ENCODE data around the gene FOXD3.

The FOXD3 gene

DNA sequence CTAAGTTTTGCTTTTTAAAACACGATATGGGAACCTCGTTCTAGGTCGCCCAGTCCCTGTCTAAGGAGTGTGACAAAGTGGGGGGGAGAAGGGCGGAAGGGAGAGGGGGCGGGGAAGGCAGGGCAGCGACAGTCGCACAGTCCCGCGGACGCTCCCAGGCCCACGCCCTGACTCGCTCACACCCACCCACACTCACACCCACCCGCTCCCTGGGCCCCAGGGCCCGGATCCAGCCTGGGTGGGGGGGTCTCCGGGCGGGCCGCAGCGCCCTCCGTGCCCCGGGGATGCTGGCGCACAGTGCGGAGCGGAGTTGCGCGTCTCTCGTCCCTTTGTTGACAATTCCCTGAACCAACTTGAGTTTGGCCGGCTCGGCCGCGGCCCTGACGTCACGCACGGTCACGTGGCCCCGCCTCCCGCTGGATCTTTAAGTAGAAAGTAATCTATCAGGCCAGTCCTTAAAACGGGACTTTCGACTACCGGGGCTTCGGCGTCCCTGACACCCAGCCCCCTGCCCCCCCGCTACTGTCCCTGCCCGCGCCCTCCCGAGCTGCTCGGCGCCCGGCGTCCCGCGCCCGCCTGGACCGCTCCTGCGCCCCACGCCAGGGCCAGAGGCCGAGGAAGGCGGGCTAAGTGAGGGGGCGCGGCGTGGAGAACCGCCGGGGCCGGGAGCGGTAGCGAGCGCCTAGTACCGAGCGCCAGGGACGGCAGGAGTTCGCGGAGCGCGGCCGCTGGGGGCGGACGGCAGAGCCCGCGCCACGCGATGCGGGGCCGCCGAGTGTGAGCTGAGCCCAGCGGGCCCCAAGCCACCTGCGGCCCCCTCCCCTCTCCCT is at the start of gene FOXD3:
TSS of gene FOXD3 (plus strand) at position 454 of the 830 bp plus-strand sequence. CDS start 492 bp downstream, outside the sequence.
- ChIA-PET CTCF (no interaction called here), POLR2A (ENCODE audit: low non-redundant PET) (no interaction called here)
- TF ChIP-seq, protein P1, sequence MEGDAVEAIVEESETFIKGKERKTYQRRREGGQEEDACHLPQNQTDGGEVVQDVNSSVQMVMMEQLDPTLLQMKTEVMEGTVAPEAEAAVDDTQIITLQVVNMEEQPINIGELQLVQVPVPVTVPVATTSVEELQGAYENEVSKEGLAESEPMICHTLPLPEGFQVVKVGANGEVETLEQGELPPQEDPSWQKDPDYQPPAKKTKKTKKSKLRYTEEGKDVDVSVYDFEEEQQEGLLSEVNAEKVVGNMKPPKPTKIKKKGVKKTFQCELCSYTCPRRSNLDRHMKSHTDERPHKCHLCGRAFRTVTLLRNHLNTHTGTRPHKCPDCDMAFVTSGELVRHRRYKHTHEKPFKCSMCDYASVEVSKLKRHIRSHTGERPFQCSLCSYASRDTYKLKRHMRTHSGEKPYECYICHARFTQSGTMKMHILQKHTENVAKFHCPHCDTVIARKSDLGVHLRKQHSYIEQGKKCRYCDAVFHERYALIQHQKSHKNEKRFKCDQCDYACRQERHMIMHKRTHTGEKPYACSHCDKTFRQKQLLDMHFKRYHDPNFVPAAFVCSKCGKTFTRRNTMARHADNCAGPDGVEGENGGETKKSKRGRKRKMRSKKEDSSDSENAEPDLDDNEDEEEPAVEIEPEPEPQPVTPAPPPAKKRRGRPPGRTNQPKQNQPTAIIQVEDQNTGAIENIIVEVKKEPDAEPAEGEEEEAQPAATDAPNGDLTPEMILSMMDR (conservative IDR thresholded peaks at IDR 0.05; ENCODE audit: low read depth), result no peak
- H3K27ac ChIP-seq, result no peak within 1 kb of the TSS
- DNase-seq (ENCODE audit: low spot score), result peak; percentile 41

DNA sequence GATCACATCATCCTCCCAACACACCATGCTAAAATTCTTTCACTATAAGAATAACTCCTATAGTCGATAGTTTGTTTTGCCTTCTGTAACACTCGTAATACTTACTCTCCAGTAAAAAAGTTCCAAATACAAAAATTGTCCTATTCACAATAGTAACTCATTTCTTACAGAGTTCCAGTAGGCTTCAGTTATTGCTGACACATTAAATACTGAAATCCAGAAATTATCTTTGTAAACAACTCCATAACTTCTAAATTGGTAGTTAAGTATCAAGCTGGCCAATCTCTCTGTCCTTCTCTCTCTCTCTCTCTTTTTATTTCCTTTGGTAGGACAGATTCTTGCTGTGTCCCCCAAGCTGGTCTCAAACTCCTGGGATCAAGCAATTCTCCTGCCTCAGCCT is 49.6 kb upstream of the FOXD3 start:
- TF ChIP-seq, protein P1 (conservative IDR thresholded peaks at IDR 0.05; ENCODE audit: low read depth), result no peak
- ChIA-PET CTCF (interaction anchor here (0.6 kb wide), 1 partner anchor 1248 kb away, joined by 5 read pairs; no protein-coding TSS in a partner anchor), POLR2A (ENCODE audit: low non-redundant PET) (no interaction called here)
- no peak for DNase-seq (ENCODE audit: low spot score)
- H3K27ac ChIP-seq, result no peak overlapping the region

DNA sequence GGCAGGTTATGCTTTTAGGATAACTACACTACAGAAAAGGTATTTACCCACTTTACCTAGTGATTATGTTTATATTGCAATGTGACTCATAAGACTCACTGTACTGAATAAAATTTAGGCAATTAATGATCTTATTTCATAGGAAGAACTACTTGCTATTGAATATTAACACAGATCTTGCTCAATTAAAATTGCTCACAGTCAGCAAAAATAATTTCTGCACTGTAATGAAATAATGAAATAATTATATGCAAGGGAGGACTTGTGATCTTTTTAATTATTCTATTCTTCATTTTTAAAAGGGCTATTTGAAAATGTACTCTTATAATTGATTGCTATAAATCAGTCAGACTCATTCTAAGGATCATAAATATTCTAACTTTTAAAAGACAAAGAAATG is 48.0 kb upstream of the FOXD3 start:
- TF ChIP-seq, protein P1 (conservative IDR thresholded peaks at IDR 0.05; ENCODE audit: low read depth), result no peak
- CTCF ChIA-PET, result no interaction called here

DNA sequence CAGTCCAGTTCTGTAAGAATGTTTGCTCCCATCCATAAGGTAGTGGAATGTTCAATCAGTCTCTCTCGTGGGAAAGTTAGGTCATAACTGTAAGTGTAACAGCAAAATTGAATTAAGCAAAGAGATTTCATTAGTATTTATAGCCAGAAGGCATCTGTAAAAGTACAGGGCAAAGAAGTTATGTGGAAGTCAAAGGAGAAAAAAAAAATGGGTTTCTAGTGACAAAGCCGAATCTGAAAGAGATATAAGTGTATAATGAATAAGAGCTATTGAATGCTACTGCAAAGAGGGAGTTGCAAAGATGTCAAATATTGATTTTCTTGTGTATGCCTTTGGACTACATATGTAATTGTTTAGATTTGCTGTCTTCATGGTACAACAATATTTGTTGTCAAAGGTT is 47.4 kb upstream of the FOXD3 start:
- no peak overlapping the region for H3K27ac ChIP-seq
- TF ChIP-seq, protein P1 (conservative IDR thresholded peaks at IDR 0.05; ENCODE audit: low read depth), result no peak
- ChIA-PET CTCF (no interaction called here), POLR2A (ENCODE audit: low non-redundant PET) (no interaction called here)
- no peak for DNase-seq (ENCODE audit: low spot score)

More for the DNA sequence above, 48.0 kb upstream of the FOXD3 start:
- POLR2A ChIA-PET (ENCODE audit: low non-redundant PET), result no interaction called here
- DNase-seq (ENCODE audit: low spot score), result no peak
- H3K27ac ChIP-seq, result no peak overlapping the region

DNA sequence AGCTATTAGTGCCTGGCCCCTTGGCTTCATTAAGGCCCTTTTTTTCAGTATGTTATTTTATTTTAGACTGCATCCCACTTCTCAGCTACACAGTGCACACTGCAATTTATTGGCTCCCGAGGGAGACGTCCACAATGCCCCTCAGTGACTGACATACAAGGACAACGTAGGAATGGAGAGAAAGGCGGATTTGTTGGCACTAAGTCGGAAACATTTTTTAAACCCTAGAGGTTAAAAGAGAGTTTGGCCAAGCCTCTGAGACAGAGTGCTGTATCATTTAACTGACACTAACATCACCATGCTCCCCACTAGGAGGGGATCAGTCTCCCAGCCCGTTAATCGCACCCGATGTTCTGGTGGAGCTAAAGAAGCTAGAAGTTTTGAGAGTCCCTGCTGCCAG is 45.7 kb upstream of the FOXD3 start:
- H3K27ac ChIP-seq, result no peak overlapping the region
- no peak for DNase-seq (ENCODE audit: low spot score)
- POLR2A ChIA-PET (ENCODE audit: low non-redundant PET), result no interaction called here
- TF ChIP-seq, protein P1 (conservative IDR thresholded peaks at IDR 0.05; ENCODE audit: low read depth), result no peak
- CTCF ChIA-PET, result interaction anchor here (0.6 kb wide), 1 partner anchor 13 kb away, joined by 3 read pairs; no protein-coding TSS in a partner anchor

DNA sequence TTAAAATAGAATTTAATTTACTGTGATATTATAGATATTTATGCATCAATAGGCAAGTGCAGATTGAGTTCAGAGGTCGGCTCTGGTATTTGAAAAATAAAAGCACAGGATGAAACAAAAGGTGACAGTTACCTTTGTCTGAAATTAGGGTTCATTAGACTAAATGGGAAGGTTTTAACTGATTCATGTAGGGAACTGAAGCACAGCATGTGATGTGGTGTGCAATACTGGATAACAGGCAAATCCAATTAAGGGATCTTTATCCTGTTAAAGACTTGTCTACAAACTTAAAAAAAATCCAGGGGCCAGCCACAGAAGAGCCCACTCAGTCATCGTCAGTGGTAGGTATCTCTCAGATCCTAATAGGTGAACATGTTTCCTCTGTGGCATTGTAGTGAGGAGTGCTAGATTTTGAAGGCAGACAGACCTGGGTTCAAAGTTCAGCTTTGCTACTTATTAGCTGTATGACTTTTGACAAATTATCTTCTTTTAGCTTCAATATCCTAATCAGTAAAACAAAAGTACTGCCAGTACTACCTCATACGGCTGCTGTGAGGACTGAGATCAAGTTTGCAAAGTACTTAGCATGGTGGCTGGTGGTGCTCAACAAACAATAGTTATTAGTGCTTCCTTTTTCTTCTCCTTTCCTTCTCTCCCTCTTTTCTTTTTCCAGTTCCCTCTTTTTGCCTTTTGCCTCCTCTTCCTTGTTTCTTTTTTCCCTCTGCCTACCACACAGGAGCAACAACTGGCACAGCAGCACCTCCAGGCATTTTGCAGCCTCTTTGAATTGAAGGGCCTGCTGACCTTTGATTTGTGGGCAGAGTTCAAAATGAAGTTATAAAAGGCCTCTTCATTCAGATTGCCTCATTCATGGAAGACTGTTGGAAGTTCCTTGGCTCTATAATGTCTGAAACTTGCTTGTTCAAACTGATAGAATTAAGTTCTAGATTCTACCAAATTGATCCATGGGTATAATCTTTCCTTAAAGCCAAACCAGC is 44.9 kb upstream of the FOXD3 start:
- ChIA-PET POLR2A (ENCODE audit: low non-redundant PET) (no interaction called here), CTCF (no interaction called here)
- TF ChIP-seq, protein P1 (conservative IDR thresholded peaks at IDR 0.05; ENCODE audit: low read depth), result no peak
- no peak overlapping the region for H3K27ac ChIP-seq
- DNase-seq (ENCODE audit: low spot score), result no peak

Data from RWPE1 (cell line).